NCI-H1436 (cell line): ENCODE measurements around the gene SLC6A12.

ENCODE experiments used
- DNase-seq: peaks from one replicate; lab custom pipeline; 2025; lab: John Stamatoyannopoulos, UW

Gene SLC6A12

DNA sequence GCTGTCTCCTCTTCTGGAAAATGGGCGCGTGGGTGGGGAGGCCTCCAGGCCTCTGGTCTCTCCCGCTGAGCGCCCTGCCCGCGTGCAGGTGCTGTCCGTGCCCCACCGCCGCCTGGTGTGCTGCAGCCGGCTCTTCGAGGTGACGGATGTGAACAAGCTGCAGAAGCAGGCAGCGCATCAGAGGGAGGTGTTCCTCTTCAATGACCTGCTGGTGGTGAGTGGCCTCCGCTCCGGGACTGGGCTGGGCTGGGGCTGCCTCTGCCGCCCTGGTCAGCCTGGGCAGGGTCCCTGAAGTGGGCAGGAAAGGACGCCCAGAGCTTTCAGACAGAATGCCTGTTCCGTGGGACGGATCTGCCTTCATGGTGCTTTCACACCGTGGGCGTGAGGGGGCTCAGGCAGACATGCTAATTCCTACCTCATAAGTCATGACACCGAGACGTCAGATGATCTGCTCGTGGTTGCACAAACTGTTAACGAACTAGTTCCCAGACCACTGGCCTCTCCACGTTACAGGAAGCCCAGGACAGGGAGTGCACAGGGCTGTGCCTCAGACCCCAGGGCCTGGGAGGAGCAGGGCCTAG is 50.5 kb downstream of the SLC6A12 start:
- no peak for DNase-seq

DNA sequence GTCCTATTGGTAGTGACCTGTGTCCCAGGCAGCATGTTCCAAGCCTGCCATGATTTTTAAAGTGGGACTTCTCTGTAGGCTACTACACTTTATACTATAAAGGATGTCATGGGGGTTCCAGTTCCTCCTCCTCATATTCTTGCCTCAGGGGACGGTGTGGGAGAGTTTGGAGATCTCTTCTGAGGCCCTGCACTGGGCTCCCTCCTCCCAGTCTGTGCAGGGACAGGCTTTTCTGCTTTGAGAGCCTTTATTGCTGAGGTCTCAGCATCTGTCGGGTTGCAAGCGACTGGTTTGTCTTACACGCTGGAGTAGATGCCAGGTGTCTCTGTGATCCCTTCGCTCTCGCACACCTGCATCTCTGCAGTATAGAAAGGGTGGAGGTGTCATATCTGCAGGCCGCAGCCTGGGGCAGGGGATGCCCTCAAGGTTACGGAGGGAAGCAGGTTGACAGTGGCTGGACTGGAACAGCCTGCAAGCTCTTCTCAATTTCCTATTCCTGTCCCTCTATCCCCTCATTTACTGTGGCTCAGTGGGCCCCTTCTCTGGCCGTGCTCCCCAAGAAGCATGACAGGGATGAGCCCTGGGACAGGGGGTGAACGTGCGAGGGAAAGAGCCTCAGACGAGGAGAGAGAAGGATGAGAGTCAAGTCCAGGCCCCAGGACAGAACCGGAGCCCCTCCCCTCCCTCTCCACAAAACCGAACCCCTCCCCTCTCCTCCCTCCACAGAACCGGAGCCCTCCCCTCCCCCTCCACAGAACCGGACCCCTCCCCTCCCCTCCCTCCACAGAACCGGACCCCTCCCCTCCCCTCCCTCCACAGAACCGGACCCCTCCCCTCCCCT is 51.3 kb downstream of the SLC6A12 start:
- DNase-seq, result no peak

DNA sequence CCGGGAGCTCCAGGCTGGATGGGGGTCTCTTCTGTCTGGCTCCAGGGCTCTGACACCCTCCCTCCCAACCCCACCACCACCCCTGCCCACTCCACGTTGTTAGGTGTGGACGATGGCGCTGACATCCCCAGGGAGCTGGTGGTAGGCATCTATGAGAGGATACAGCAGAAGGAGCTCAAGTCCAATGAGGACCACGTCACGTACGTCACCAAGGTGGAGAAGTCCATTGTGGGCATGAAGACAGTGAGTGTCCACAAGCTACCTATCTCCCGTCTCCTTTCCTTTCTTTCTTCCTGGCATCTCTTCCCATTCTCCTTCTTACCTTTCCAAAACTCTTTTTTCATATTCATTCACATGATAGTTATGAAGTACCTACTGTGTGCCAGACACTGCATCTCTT is 52.1 kb downstream of the SLC6A12 start:
- DNase-seq, result no peak

DNA sequence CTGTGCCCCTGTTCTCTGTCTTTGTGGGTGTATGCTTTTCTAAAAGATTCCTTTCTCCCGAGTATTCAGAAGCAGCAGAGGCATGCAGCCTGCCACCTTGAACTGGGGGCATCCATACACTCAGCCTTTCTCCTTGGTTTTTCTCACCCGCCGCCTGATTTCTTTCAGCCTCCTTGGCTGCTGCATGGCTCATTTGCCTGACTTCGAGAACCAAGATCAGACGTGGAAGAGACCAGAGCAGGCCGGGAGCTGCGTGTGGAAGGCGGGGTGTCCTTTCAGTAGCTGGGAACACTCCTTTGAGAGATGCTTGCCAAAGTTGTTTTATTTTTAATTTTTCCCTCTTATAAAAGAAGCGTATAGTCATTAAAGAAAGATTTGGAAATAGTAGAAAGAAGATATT is 53.1 kb downstream of the SLC6A12 start:
- no peak for DNase-seq

DNA sequence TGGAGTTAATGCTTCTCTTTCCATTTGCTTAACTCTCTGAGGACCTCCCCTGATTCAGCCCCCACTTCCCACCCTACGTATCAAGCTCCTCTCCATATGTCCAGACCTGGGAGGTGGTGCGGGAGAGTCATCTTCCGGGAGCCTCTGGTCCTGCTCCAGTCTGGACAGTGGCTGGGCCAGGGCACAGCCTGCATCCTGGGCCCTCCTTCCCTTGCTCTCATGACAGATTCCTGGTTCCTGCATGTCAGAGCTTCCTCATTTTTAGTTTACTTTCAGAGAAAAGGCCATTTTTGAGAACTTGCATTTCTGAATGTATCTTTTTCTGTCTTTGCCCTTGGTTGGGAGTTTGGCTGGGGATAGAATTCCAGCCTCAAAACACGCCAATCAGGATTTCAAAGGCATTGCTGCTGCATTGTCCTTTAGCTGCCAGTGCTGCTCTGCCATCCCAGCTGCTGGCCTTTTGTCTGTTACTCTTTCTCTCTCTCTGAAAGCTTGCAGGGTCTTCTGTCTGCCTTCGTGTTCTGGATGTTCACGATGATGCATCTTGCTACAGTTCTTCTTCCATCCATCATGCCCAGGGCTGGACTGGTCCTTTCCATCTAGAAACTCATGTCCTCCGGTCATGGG is 54.7 kb downstream of the SLC6A12 start:
- no peak for DNase-seq

DNA sequence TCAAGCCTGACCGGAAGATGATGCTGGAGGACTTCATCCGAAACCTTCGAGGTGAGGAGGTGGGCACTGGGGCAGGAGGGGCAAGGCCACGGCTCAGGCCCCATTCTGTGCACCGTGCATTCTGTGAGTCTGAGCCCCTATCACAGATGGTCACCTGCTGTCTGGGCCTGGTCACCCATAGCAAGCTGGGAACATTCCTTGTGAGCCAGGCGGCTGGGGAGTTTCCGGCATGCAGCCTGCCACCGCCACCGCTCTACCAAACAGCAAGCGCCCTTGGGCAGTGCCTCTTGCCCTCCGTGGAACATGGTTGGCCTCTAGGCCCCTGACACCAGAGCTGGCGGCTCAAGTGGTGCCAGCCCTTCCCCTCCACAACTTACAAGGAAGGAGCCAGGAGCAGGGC is 56.3 kb downstream of the SLC6A12 start:
- DNase-seq, result no peak

DNA sequence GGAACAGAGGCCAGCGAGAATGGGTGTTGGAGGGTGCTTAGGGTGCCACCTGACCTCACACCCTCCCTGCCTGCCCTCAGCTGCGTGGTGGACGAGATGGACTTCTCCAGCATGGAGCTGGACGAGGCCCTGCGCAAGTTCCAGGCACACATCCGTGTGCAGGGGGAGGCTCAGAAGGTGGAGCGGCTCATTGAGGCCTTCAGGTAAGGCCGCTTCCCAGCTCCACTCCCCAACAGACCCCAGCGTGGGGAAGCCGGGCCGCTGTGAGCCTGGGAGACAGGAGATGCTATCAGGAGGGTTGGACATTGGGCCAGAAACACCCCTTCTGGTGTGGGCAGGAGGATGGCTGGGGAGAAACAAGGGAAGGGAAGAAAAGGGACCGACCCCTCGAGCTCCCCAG is 57.0 kb downstream of the SLC6A12 start:
- no peak for DNase-seq

DNA sequence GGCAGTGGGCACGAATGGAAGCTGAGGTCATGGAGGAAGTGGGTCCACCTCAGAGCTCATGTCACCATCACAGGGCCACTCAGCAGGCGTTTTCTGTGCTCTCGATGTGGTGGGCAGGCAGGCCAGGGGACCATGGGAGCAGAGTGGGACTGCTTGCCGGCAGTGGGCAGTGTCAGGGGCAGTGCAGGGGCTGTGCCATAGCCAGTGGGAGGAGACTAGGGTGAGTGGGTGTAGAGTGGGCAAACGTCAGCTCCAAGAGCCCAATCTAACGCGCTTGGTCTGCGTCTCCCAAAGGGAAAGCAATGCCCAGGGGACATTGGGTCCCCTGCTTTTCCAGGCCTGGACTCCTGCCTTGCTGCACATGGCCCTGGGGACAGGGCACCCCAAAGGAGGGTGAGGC is 58.3 kb downstream of the SLC6A12 start:
- DNase-seq, result no peak

DNA sequence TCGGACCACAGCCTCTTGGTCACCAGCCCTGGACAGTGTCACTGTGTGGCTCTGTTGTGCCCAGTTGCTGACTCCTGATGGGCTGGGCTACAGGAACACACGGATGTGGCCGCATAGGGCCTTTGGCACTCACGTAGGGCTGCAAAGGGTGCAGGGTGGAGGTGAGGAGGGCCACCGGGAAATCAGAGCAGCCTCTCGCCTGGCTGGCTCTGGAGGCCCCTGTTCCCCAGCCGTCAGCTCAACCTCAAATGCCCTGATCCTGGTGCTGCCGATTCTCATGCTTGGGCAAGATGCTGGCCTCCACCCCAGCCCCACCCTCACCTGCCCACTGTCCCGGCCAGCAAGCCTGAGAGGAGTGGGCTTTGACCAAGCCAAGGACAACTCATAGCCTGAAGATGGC is 59.0 kb downstream of the SLC6A12 start:
- no peak for DNase-seq

DNA sequence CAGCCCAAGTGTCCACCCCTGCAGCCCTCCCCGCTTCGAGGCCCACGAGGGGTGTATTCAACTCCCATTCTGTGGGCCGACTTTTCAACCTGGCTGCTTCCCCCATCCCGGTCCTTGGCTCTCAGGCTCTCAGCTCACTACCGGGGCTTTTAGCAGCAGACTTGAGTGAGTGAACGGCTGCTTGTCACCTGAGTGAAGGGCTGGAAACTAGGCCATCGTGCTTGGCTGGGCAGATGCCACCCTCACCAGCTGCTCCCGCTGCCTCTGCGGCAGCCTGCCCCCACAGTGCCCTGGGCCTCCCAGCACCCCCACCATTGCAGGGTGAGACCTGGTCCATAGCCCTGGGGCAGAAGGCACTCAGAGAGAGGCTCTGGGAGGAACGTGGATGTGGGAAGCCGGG is 59.9 kb downstream of the SLC6A12 start:
- DNase-seq, result no peak

DNA sequence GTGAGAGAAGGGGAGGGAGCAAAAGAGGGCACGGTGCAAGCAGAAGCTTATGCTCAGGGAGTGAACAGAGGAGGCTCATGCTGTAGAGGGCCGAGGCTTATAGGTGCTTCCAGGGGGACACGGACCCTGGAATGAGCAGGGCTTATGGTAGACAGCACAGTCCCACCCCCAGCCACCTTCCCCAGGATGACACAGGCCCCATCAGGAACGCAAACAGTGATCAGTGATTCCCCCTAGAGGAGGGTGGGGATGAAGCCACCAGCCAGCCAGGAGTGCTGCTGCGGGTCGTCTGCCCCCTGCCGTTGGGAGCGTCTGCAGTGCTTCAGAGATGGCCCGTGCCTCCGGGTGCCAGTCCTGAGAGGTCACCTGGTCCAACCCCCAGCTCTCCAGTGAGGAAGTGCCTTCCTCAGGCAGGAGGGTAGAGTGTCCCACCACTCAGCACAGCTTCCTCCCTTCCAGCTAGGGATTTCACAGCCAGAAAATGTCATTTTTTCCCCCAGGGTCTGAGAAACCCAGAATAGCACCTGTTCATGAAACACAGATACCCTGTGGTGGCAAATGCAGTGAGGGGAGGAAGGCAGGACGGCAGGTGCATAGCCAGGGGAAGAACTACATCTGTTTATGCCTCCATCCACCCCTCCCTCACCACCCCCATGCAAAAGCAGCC is 60.7 kb downstream of the SLC6A12 start:
- DNase-seq, result peak; percentile 84

DNA sequence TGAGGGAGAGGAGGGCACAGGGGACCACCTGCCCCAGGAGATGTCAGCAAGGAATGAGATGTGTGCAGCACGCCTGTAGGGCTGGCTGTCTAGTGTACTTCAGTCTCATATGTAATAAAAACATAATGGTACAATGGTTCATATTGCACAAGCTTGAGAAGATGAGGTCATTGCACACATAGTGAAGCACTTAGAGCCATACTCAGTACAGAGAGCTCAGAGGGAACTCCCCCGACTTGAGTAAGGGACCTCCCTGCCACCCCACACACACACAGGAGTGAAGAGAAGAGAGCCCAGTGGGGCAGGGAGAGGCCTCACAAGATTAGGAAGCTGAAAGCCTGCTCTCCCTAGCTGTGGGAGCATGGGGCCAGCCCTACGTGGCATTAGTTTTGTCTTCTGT is 61.5 kb downstream of the SLC6A12 start:
- DNase-seq, result peak; percentile 60

DNA sequence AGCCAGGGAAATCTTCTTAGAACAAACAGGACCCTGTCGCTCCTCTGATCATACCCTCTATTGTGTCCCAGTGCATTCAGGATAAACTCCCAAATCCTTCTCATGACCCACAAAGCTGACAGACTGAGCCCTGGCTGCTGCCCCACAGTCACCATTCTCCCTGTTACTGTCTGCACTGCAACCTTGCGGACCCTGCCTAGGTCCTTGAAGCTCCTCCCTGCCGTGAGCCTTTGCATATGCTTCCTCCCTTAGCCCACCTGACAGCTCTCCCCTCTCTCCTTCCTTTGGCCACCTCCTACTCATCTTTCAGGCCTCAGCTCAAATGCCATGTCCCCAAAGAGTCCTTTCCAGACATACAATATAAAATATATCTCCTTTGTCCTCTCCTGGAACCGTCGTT is 62.4 kb downstream of the SLC6A12 start:
- no peak for DNase-seq

DNA sequence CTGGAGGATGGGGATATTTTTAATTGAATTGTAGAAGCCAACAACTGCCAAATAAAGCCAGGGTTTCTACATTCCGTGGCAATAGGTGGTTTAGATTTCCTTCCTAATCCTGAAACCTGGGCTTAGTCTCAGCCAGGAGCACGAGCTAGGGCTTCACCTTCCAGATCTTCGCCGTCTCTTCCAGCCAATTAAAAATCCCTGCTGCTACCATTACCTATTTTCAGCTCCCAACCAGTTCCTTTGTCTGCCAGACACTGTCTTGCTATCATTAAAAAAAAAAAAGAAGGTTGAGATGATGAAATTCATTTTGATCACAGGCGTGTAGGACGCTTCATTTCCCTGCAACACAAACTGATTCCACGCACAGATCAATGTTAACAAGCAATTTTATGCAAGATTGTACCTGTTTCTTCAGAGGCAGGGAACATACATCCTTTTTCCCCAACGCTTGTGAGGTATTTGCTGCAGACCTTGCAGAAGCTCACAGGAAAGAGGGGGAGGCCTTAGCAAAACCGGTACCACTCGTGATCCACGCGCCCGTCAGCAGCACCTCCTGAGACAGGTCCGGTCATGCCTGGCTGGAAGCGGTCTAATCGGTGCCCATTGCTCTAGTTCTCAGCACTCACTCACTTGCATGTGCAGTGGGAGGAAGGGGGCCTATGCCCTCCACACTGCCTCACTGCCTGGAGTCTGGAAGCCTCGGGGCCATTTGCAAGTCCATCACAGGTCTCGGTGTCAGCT is 65.1 kb downstream of the SLC6A12 start:
- DNase-seq, result no peak

DNA sequence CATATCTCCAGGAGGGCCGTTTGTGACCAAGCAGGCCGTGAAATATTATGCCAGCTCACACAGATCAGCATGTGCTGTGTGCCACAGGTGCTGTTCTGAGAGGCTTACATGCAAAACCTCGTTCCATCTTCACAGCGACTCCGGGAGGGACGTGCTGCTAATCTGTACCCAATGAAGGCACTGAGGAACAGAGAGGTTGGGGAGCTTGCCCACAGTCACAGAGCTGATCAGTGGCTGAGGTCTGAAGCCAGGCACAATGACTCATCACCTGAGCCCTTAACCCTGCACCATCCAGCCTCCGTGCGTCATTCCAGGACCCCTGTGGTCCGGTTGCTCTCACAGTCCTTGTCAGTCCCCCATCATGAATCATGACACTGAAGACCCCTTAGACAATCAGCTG is 66.7 kb downstream of the SLC6A12 start:
- no peak for DNase-seq

DNA sequence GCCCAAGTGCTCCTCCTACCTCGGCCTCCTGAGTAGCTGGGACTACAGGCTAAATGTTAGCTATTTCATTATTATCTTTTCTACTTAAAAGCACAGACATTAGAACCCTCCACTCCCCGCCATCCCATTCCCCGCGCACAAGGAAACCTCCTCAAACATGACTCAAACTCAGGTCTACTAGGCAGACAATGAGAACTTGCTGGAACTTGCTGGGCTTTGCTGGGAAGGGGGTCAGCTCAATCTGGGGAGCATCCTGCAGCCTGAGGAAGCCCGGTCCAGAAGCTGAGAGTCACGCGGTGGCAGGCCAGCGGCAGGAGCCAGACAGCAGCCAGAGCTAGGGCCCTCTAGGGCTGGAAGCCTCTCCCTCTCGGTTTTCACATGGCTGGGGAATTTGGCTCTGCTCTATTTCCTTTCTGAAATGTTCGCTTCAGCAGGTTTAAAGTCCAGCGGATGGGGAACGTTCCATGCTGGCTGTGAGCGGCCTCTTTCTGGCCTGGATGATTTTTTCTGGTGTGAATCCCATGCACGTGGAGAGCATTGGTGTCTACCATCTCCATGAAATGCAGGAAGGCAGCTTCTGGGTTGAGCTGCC is 68.5 kb downstream of the SLC6A12 start:
- no peak for DNase-seq

DNA sequence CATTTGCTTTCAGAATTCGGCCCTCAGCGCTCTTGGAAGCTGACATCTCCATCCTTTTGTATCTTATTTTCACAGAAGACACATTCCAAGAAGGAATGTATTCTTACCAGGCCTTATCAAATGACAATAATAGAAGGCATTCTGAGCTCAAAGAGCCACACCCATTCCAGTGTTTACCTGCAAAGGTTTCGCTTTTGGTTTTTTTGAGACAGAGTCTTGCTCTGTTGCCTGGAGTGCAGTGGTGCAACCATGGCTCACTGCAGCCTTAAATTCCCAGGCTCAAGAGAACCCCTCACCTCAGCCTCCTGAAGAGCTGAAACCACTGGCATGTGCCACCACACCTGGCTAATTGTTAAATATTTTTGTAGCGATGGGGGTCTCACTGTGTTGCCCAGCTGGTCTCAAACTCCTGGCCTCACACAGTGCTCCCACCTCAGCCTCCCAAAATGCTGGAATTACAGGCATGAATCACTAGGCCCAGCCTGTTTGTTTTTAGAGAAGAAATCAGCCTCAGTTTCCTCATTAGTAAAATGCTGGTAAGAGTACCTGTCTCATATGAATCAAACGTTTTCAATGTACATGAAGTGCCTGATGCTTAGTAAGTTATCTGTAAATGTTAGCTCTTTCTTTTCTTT is 69.2 kb downstream of the SLC6A12 start:
- no peak for DNase-seq

DNA sequence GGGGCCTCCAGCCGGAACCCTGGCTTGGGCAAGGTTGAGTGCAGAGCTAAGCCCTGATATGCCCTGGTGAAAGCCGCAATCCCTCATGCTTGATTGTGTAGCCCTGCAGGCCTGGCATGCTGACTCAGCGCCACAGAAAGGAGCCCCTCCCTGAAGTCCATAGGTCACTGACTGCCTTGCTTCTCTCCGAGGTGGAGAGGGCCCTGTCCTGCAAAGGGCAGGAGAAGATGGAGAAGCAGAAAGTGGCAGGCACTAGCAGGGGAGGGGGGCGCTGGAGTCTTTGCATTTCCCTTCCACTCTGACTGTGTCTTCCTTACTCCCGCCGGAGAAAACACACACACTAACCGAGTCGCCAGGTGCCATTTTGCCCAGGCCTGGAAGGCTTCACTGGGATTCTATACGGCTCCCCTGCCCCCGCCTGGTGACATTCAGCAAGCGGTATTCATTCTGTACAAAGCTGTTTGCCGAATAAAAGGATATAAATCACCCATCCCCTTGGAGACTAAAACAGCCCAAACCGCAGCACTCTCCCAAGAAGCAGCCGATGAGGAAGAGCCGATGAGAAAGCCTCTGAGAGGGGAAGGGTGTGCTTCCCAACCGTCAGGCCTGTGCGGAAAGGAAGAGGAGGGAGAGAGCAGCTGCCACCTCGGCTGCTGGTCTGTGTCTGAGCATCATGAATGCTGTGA is 69.8 kb downstream of the SLC6A12 start:
- DNase-seq, result peak; percentile 40

DNA sequence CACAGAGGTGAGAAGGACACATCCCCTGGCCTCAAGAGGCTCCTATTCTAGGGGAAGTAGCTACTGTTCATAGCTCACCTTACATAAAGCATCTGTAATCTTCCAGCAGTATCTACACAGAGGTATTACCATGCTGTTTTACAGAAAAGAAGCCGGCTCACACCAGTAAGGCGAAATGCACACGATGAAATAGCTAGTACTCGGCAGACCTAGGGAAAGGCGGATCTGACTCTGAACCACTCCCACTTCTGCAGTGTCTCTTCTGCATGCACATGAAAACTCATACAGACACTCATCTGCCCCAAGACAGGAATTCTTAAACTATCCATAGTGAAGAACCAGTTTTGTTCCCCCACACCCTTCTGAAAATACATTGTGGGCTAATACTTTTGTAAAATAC is 73.8 kb downstream of the SLC6A12 start:
- DNase-seq, result no peak
